HFF-Myc (cell line): Measurements from ENCODE around the gene SAPCD1.

Experiments
- DNase-seq: peaks from one replicate; pipeline ENCODE4 v3.0.0-alpha.2; 2011; ENCODE audit warnings: low read depth; ENCODE audit errors: extremely low read depth
- H3K4me3 ChIP-seq: replicated peaks from 2 replicates; pipeline ENCODE4 v1.5.1; 2011; ENCODE audit warnings: low read depth, mild to moderate bottlenecking, control low read depth, low read length
- CTCF ChIP-seq: IDR thresholded peaks from 2 replicates; pipeline ENCODE4 v1.5.1; 2012; ENCODE audit warnings: mild to moderate bottlenecking, low read depth, low read length, control low read depth; ENCODE audit errors: missing control alignments

The SAPCD1 gene

GRCh38 chr6:31770860-31771259 is 8.4 kb downstream of the SAPCD1 start:
- no peak for DNase-seq
- no peak for TF ChIP-seq CTCF
- H3K4me3 ChIP-seq, result no peak overlapping the region

- peak; percentile 32 for DNase-seq
- H3K4me3 ChIP-seq, result no peak overlapping the region
- no peak for TF ChIP-seq CTCF
These were observed 9.5 kb downstream of the SAPCD1 start for GRCh38 chr6:31771992-31772358.

GRCh38 chr6:31775184-31775583 is 12.7 kb downstream of the SAPCD1 start:
- DNase-seq, result no peak
- TF ChIP-seq CTCF, result no peak
- H3K4me3 ChIP-seq, result no peak overlapping the region

- no peak for DNase-seq
- no peak overlapping the region for H3K4me3 ChIP-seq
- TF ChIP-seq CTCF, result no peak
These were observed 13.4 kb downstream of the SAPCD1 start for GRCh38 chr6:31775633-31776484.

GRCh38 chr6:31776485-31776988 is 14.1 kb downstream of the SAPCD1 start:
- TF ChIP-seq CTCF, result no peak
- H3K4me3 ChIP-seq, result no peak overlapping the region
- DNase-seq, result no peak

- H3K4me3 ChIP-seq, result no peak within 1 kb of the TSS
- no peak for TF ChIP-seq CTCF
- peak; percentile 44 for DNase-seq
These were observed 14.7 kb downstream of the SAPCD1 start, which contains the start of gene VWA7 for GRCh38 chr6:31776989-31777666. TSS of gene VWA7 (minus strand) at chr6:31777328. CDS start at chr6:31776779, 549 bp downstream.
